Parathyroid adenoma (tissue), 2 donors: Measurements from ENCODE around the gene ZNF77.
A peak's percentile ranks its signal among the peaks of the same experiment; 100 is the strongest.

ENCODE experiments used
- H2AFZ ChIP-seq: fragments of 300-600 bp; sonication (generic); one replicate; pipeline ENCODE4 v1.7.0; 2017; ENCODE audit warnings: antibody characterized with exemption, mild to moderate bottlenecking
- H3K27ac ChIP-seq: fragments of 300-600 bp; sonication (generic); one replicate; pipeline ENCODE4 v1.7.0; 2017
- H3K27me3 ChIP-seq: fragments of 300-600 bp; sonication (generic); one replicate; pipeline ENCODE4 v1.7.0; 2017; ENCODE audit warnings: low read length; ENCODE audit not compliant: control insufficient read depth, insufficient read depth
- H3K36me3 ChIP-seq: fragments of 300-600 bp; sonication (generic); one replicate; pipeline ENCODE4 v1.7.0; 2017; ENCODE audit warnings: low read length; ENCODE audit not compliant: control insufficient read depth, insufficient read depth
- H3K4me1 ChIP-seq: fragments of 300-600 bp; sonication (generic); one replicate; pipeline ENCODE4 v1.7.0; 2017; ENCODE audit warnings: control low read depth
- H3K4me2 ChIP-seq: fragments of 300-600 bp; sonication (generic); one replicate; pipeline ENCODE4 v1.7.0; 2017; ENCODE audit warnings: low read length
- H3K4me3 ChIP-seq: fragments of 300-600 bp; sonication (generic); one replicate; pipeline ENCODE4 v1.7.0; 2017; ENCODE audit warnings: low read depth, low read length
- H3K79me2 ChIP-seq: fragments of 300-600 bp; sonication (generic); one replicate; pipeline ENCODE4 v1.7.0; 2017; ENCODE audit warnings: control low read depth
- H3K9ac ChIP-seq: fragments of 300-600 bp; sonication (generic); one replicate; pipeline ENCODE4 v1.7.0; 2017; ENCODE audit warnings: mild to moderate bottlenecking
- H3K9me3 ChIP-seq: fragments of 300-600 bp; sonication (generic); one replicate; pipeline ENCODE4 v1.7.0; 2017; ENCODE audit warnings: low read length; ENCODE audit not compliant: control insufficient read depth
- TF ChIP-seq, protein P1 (sequence below): fragments of 300-600 bp; sonication (generic); IDR thresholded peaks from one replicate; pipeline ENCODE4 v1.7.0; 2017; ENCODE audit warnings: antibody characterized with exemption, mild to moderate bottlenecking
- donor health status: primary hyperparathyroidism.

Gene ZNF77

DNA sequence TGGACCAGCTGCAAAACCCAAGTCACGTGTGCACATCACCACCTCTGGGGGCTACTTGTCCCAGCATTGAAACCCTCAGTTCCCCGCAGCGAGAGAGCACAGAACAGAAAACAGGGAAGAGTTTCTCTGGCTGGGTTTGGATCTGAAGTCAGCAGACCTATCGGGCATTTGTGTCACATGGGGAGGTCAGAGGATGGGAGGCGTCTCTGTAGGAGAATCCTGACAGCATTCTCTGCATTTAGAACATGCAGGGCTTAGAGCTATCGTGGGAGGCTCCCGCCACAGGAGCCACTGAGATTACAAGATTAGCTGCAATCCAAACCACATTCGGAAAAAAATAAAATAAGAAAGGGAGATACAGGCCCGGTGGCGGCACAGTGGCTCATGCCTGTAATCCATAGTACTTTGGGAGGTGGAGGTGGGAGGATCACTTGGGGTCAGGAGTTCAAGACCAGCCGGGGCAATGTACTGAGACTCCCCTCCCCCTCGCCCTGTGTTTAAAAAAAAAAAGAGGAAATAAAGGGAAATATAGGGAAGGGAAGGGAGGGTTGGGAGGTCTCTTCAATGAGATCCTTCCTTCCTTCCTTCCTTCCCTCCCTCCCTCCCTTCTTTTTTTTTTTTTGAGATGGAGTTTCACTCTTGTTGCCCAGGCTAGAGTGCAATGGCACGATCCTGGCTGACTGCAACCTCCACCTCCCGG is 29.7 kb upstream of the ZNF77 start:
- Histone ChIP-seq H3K79me2 (no peaks in the 10 kb centered on the region), H3K27me3 (no peaks in the 10 kb centered on the region), H3K9me3 (no peaks in the 10 kb centered on the region), H3K27ac (peak overlapping the region; percentile 45), H2AFZ (peak overlapping the region; percentile 39), H3K4me1 (peaks cover 32% of the 10 kb centered on the region), H3K4me2 (peak overlapping the region; percentile 33), H3K36me3 (no peaks in the 10 kb centered on the region), H3K9ac (no peak overlapping the region), H3K4me3 (no peak overlapping the region)
- TF ChIP-seq, protein P1, sequence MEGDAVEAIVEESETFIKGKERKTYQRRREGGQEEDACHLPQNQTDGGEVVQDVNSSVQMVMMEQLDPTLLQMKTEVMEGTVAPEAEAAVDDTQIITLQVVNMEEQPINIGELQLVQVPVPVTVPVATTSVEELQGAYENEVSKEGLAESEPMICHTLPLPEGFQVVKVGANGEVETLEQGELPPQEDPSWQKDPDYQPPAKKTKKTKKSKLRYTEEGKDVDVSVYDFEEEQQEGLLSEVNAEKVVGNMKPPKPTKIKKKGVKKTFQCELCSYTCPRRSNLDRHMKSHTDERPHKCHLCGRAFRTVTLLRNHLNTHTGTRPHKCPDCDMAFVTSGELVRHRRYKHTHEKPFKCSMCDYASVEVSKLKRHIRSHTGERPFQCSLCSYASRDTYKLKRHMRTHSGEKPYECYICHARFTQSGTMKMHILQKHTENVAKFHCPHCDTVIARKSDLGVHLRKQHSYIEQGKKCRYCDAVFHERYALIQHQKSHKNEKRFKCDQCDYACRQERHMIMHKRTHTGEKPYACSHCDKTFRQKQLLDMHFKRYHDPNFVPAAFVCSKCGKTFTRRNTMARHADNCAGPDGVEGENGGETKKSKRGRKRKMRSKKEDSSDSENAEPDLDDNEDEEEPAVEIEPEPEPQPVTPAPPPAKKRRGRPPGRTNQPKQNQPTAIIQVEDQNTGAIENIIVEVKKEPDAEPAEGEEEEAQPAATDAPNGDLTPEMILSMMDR, result no peak

DNA sequence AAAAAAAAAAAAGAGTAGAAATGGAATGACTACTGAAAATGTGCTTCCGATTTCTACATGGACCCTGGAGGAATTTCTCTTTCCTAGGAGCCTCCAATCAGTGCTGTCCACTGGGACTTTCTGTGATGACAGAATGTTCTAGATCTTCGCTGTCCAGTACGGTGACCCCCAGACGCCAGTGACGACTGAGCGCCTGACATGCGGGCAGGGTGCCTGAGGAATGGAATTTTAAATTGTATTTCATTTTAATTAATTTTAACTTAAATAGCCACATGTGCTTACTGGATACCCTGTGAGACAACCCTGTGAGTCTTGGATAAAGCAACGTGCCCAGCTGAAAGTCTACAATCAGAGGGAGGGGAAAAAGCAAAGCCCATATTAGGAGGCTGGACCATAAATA is 28.5 kb upstream of the ZNF77 start:
- Histone ChIP-seq H3K4me2 (no peak overlapping the region), H3K9me3 (no peaks in the 10 kb centered on the region), H3K36me3 (no peaks in the 10 kb centered on the region), H3K4me3 (no peak overlapping the region), H3K9ac (no peak overlapping the region), H3K4me1 (peaks cover 37% of the 10 kb centered on the region), H3K27me3 (no peaks in the 10 kb centered on the region), H2AFZ (no peak overlapping the region), H3K27ac (peak overlapping the region; percentile 21), H3K79me2 (no peaks in the 10 kb centered on the region)
- TF ChIP-seq, protein P1, result no peak

DNA sequence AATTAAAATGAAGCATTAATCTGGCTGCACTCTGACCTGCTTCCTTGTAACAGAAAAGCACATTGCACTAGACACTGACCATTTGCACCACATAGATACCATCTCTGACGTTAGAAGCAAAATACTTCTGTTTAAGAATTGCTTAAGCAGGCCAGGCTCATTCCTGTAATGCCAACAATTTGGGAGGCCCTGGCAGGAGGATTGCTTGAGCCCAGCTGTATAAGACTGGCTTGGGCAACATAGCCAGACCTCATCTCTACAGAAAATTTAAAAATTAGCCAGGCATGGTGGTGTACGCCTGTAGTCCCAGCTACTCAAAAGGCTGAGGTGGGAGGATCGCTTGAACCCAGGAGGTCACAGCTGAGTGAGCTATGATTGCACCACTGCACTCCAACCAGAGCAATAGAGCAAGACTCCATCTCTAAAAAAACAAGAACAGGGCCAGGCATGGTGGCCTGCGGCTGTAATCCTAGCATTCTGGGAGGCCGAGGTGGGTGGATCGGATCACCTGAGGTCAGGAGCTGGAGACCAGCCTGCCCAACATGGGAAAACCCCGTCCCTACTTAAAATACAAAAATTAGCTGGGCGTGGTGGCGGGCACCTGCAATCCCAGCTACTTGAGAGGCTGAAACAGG is 25.5 kb upstream of the ZNF77 start:
- H3K9me3 ChIP-seq, result no peaks in the 10 kb centered on the region
- TF ChIP-seq, protein P1, result no peak
- H2AFZ ChIP-seq, result no peak overlapping the region
- H3K27ac ChIP-seq, result no peak overlapping the region
- no peak overlapping the region for H3K4me3 ChIP-seq
- H3K4me1 ChIP-seq, result peaks cover 25% of the 10 kb centered on the region
- no peaks in the 10 kb centered on the region for H3K27me3 ChIP-seq
- H3K4me2 ChIP-seq, result no peak overlapping the region
- H3K9ac ChIP-seq, result no peak overlapping the region
- H3K79me2 ChIP-seq, result no peaks in the 10 kb centered on the region
- H3K36me3 ChIP-seq, result no peaks in the 10 kb centered on the region

DNA sequence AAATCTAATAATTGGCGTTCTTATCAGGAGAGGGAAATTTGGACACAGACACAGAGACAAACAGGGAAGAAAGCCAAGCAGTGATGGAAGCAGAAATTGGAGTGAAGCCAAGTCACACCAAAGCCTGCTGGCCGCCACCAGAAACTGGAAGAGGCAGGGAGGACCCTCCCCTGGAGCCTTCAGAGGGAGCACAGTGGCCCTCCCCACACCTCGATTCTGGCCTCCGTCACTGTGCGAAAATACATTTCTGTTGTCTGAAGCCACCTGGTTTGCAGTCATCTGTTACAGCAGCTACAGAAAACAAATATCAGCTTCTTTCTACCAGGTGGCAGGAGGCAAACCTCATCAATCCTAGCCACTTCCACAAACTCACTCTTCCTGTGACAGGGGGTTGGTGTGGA is 24.3 kb upstream of the ZNF77 start:
- peak overlapping the region; percentile 82 for H2AFZ ChIP-seq
- H3K4me2 ChIP-seq, result peak overlapping the region; percentile 56
- peak overlapping the region; percentile 72 for H3K27ac ChIP-seq
- no peaks in the 10 kb centered on the region for H3K36me3 ChIP-seq
- no peaks in the 10 kb centered on the region for H3K79me2 ChIP-seq
- TF ChIP-seq, protein P1, result no peak
- H3K9ac ChIP-seq, result no peak overlapping the region
- H3K4me1 ChIP-seq, result peaks cover 21% of the 10 kb centered on the region
- no peaks in the 10 kb centered on the region for H3K9me3 ChIP-seq
- peak overlapping the region; percentile 17 for H3K4me3 ChIP-seq
- H3K27me3 ChIP-seq, result no peaks in the 10 kb centered on the region
